SK-N-MC (cell line): Measurements from ENCODE around the gene PRPF31.
"Not testable (repeated sequence)": the region's sequence is repeated elsewhere in the genome, so short reads cannot be mapped to it uniquely, and the experiment has no call there.

Experiments
- DNase-seq: peaks from one replicate; pipeline ENCODE4 v3.0.0-alpha.2; 2011; ENCODE audit warnings: low read depth, low spot score
- H3K27ac ChIP-seq: fragments of 200-600 bp; sonication (generic); 2 replicates; pipeline ENCODE4 v1.5.1; 2016; ENCODE audit warnings: mixed run types
- H3K36me3 ChIP-seq: fragments of 200-600 bp; sonication (generic); 2 replicates; pipeline ENCODE4 v1.6.1; 2017; ENCODE audit warnings: antibody characterized with exemption, low read length, mixed read lengths; ENCODE audit not compliant: insufficient read depth
- H3K4me3 ChIP-seq: fragments of 200-600 bp; sonication (generic); 2 replicates; pipeline ENCODE4 v1.5.1; 2016
- H3K9ac ChIP-seq: fragments of 200-600 bp; sonication (generic); 2 replicates; pipeline ENCODE4 v1.8.0; 2017; ENCODE audit warnings: mixed run types, mixed read lengths; ENCODE audit not compliant: insufficient read length
- H3K9me3 ChIP-seq: fragments of 200-600 bp; sonication (generic); 2 replicates; pipeline ENCODE4 v1.6.1; 2017; ENCODE audit warnings: low read depth, mild to moderate bottlenecking, antibody characterized with exemption, low read length, moderate library complexity, mixed read lengths
- EZH2 ChIP-seq: fragments of 200-600 bp; sonication (generic); IDR thresholded peaks from one replicate; pipeline ENCODE4 v1.6.1; 2017; ENCODE audit warnings: antibody characterized with exemption
- FOXP2 ChIP-seq: optimal IDR thresholded peaks from 2 replicates; pipeline ENCODE3; 2011; ENCODE audit warnings: mild to moderate bottlenecking, moderate library complexity; ENCODE audit not compliant: insufficient read depth; ENCODE audit errors: extremely low read length, control extremely low read depth
- POLR2AphosphoS5 ChIP-seq: IDR thresholded peaks from 2 replicates; pipeline ENCODE4 v1.6.1; 2012; ENCODE audit warnings: mild to moderate bottlenecking, low read depth, low read length, borderline replicate concordance

Gene PRPF31

GRCh38 chr19:54094426-54095000, 21.0 kb upstream of the PRPF31 start:
- Histone ChIP-seq H3K9me3 (no peaks in the 10 kb centered on the region), H3K9ac (no peak overlapping the region), H3K4me3 (no peak overlapping the region), H3K27ac (no peak overlapping the region), H3K36me3 (no peaks in the 10 kb centered on the region)
- DNase-seq, result no peak
- TF ChIP-seq POLR2AphosphoS5 (no peak), FOXP2 (no peak), EZH2 (no peak)

- TF ChIP-seq EZH2 (no peak), POLR2AphosphoS5 (no peak), FOXP2 (no peak)
- Histone ChIP-seq H3K36me3 (no peaks in the 10 kb centered on the region), H3K9me3 (no peaks in the 10 kb centered on the region), H3K4me3 (peak overlapping the region; percentile 43; the same call in 1 of the 2 replicates), H3K9ac (no peak overlapping the region), H3K27ac (no peak overlapping the region)
- no peak for DNase-seq
These were observed 20.3 kb upstream of the PRPF31 start for GRCh38 chr19:54095136-54095858.

GRCh38 chr19:54095859-54096616, 19.5 kb upstream of the PRPF31 start:
- peak overlapping the region; percentile 43; the same call in 1 of the 2 replicates for H3K4me3 ChIP-seq
- not testable (repeated sequence) for H3K36me3 ChIP-seq, H3K27ac ChIP-seq, H3K9me3 ChIP-seq, DNase-seq, H3K9ac ChIP-seq

GRCh38 chr19:54096617-54097106, 18.9 kb upstream of the PRPF31 start:
- H3K4me3 ChIP-seq, result no peak overlapping the region
- no peak for DNase-seq
- no peak overlapping the region for H3K9ac ChIP-seq

GRCh38 chr19:54099190-54099902, 16.2 kb upstream of the PRPF31 start:
- Histone ChIP-seq H3K9me3 (no peaks in the 10 kb centered on the region), H3K9ac (no peak overlapping the region), H3K4me3 (no peak overlapping the region), H3K36me3 (no peaks in the 10 kb centered on the region), H3K27ac (no peak overlapping the region)
- no peak for TF ChIP-seq POLR2AphosphoS5
- no peak for TF ChIP-seq EZH2
- no peak for TF ChIP-seq FOXP2
- no peak for DNase-seq

More at GRCh38 chr19:54096617-54097106, 18.9 kb upstream of the PRPF31 start:
- Histone ChIP-seq H3K36me3 (no peaks in the 10 kb centered on the region), H3K27ac (no peak overlapping the region), H3K9me3 (no peaks in the 10 kb centered on the region)
- TF ChIP-seq FOXP2, result no peak
- no peak for TF ChIP-seq EZH2
- TF ChIP-seq POLR2AphosphoS5, result no peak

GRCh38 chr19:54099903-54100255, 15.7 kb upstream of the PRPF31 start:
- not testable (repeated sequence) for H3K9ac ChIP-seq, H3K9me3 ChIP-seq, H3K36me3 ChIP-seq, DNase-seq, H3K4me3 ChIP-seq, H3K27ac ChIP-seq

GRCh38 chr19:54100561-54100960, 15.0 kb upstream of the PRPF31 start, which contains the start of gene OSCAR:
Gene OSCAR, minus strand, starts transcription at chr19:54100803. Its CDS starts 11 bp downstream, at chr19:54100792.
- H3K36me3 ChIP-seq, result no peaks in the 10 kb centered on the region; the same call in 1 of the 2 replicates
- no peak within 1 kb of the TSS for H3K4me3 ChIP-seq
- no peak within 1 kb of the TSS for H3K9ac ChIP-seq
- no peaks in the 10 kb centered on the region for H3K9me3 ChIP-seq
- no peak for TF ChIP-seq EZH2
- TF ChIP-seq FOXP2, result no peak
- no peak for TF ChIP-seq POLR2AphosphoS5
- no peak within 1 kb of the TSS for H3K27ac ChIP-seq
- DNase-seq, result no peak
